T47D (cell line): ENCODE data around the gene NMNAT2.
"Not testable (repeated sequence)": the region's sequence is repeated elsewhere in the genome, so short reads cannot be mapped to it uniquely, and the experiment has no call there.

Source experiments
- DNase-seq, 2 experiments: peaks; one replicate each; pipeline versions ENCODE4 v3.0.0 to v3.0.0-alpha.2; 2011 to 2012; ENCODE audit warnings: low read depth in 1 of 2, low spot score in 1 of 2
- JUND ChIP-seq: IDR thresholded peaks from 2 replicates; pipeline ENCODE4 v1.6.1; 2012; ENCODE audit warnings: low read depth
- in situ Hi-C: cut with HindIII; loops from 2 replicates; pipeline ENCODE4 v1.10.0; 2016; ENCODE audit warnings: low sequenced_read_pairs, low pct_unique_long_range_greater_than_20kb

Gene NMNAT2

DNA sequence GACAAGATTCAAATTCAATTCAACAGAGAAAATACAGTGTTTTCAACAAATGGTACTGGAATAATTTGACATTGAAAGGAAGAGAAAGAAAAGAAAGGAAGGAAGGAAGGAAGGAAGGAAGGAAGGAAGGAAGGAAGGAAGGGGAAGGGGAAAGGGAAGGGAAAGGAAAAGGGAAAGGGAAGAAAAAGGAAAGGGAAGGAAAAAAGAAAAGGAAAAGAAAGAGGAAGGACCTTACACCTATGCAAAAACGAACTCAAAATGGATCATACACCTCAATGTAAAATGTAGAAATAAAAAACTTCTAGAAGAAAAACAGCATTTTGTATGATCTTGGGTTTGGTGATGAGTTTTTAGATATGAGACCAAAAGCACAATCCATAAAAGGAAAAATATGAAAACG lies 19.9 kb upstream of the NMNAT2 start:
- TF ChIP-seq JUND = no peak
- in situ Hi-C loops = no loop called here
- DNase-seq = no peak

DNA sequence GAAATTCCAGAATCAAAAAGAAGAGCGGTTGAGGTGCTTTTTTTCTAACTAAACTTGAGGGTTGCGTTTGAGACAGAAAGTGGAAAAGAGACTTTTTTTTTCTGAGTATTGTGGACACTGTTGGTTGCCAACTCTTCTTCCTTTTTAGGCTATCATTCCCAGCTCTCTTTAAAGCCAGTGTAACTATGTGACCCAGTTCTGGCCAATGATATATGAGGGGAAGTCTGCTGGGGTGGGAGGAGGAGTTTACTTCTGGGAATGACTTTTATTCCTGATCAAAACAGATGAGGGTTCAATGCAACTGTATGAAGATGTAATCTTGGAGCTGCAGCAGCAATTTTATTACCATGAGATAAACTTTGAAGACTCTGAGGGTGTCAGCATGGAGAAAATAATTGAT lies 17.3 kb upstream of the NMNAT2 start:
- no peak for TF ChIP-seq JUND
- no peak for DNase-seq
- in situ Hi-C loops = no loop called here

DNA sequence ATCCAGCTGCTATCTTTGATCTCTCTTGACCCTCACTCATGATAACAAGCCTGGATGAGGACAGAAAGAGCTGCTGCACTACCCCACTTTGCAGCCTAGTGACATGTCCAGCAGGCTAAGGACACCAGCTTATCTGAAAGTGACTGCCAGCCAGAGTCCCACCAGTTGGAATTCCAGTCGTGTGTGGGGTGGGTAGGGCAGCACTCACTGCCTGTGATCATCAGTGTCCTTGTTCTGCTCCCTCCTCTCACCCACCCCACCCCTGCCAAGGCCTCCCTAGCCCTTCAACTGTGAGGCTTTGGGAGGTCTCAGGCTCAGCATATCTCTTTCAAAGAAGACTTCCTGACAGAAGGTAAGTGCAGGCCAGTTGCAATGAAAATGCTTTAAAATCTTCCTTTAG lies 15.5 kb upstream of the NMNAT2 start:
- TF ChIP-seq JUND = no peak
- no peak for DNase-seq
- in situ Hi-C loops = no loop called here

DNA sequence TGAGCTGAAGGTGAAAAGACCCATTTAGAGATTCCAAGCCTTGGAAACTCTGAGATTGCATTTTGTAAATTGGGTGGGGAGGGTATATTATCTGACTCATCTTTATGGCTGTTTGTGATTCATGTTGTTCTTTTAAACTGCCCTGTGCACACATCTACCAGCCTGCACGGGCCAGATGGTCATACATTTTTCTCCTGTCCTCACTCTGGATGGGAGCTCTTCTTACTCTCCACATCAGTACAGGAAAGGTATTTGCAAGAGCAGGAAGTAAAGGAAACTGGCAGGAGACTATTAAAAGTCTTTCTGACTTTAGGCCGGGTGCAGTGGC lies 14.3 kb upstream of the NMNAT2 start:
- in situ Hi-C loops = no loop called here
- DNase-seq = no peak
- no peak for TF ChIP-seq JUND

DNA sequence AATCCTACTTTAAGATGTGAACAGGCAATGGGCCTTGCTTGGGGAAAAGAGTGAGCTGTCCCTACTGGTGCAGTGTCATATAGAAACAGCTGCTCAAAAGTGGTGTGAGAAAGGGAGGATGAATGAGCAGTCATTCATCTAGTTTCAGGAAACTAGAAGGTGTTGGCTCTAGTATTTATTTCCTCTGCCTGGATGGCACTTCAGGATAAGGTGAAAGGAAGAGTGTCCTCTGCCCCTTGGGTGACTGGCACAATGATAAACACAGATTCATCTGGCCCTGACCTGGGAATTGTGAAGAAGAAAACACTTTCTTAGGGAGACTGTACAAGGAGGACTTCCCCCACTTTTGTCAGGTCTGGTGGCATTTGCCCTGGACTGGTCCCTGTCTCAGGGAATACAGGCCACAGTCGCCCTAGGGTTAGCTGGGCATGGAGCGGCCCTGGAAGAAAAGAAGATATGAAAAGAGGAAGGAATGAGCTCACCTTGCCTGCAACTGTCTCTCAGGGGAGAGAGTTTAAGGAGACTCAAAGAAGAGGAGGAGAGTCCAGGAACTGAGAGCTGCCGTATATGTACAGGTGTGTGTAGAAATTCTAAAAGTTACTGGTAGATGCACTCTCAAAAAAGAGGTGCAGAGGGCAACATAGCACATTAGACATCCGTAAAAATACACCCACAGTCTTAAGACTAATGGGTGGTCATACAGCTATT lies 13.8 kb upstream of the NMNAT2 start:
- in situ Hi-C loops = no loop called here
- DNase-seq = no peak
- no peak for TF ChIP-seq JUND

DNA sequence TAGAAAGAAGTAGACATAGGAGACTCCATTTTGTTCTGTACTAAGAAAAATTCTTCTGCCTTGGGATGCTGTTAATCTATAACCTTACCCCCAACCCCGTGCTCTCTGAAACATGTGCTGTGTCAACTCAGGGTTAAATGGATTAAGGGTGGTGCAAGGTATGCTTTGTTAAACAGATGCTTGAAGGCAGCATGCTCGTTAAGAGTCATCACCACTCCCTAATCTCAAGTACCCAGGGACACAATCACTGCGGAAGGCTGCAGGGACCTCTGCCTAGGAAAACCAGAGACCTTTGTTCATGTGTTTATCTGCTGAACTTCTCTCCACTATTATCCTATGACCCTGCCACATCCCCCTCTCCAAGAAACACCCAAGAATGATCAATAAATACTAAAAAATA lies 9.4 kb upstream of the NMNAT2 start:
- in situ Hi-C loops, DNase-seq: not testable (repeated sequence)

DNA sequence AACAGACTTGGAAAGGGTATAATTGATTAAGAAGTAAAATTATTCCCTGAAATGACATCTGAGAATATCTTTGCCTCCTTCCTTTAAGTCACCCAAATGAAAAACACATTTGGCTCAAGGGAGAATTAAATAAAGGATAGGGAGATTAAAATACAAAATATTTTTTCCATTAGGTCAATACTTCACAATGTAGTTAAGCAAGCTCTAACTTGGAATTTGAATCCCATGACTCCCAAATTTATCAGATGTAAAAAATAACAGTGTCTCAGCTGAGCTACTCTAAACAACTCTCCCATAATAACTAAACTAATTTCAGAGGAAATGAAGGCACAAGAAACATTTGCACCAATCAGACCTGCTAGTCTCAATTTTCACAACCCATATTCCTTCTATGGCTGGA lies 6.5 kb upstream of the NMNAT2 start:
- in situ Hi-C loops = no loop called here
- no peak for TF ChIP-seq JUND
- no peak for DNase-seq

DNA sequence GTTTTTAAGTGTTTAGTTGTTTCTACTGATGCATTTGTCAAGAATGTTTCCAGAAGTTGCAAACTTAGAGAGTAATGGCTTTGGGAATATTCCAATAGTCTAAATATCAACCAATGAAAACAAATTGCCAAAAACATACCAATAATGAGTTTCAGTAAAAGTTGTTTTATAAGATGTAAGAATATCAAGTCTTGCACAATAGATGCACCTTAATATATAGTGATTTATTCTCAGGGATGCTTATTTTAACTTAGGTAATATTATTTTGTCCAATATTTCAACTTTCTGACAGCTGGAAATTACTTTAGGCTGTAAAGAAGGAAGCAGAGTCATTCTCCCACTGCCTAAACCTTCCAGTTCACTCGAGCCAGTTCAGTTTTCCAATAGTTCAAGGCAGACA lies 5.4 kb upstream of the NMNAT2 start:
- in situ Hi-C loops = no loop called here
- TF ChIP-seq JUND = no peak
- DNase-seq = no peak

DNA sequence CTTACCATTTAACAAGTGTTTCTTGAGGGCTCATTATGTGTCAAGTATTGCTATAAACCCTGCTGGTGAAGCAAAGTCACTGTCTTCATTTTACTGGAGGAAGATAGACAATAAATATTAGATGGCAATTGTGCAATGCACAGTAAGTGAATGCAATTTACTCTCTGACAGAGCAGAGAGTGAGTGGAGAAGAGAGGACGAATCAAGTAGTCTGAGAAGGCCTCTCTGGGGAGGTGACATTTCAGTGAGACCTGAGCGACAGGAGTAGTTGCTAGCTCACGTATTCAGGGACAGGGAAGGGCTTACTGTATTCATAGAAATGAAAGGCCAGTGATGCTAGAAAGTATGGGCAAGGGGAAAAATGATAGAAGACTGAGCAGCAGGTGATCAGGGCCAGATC lies 1.2 kb upstream of the NMNAT2 start:
- no peak for DNase-seq
- TF ChIP-seq JUND = no peak
- in situ Hi-C loops = no loop called here

DNA sequence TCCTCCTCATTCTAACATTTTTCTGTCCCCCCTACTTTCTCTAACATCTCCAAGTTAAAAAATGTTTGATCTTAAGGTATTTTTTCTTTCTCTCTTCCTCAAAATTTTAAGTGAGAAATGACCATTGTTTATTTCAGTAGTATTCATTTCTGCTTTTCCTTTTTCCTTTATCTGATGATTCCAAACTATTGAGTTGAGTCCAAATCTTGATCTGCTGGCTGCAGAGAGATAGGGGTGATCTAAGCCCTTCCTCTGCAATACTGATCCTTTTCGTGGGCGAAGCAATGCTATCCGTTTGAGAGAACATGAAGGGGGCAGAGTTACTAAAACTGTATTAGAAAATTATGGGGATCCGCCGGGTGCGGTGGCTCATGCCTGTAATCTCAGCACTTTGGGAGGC lies 516 bp upstream of the NMNAT2 start:
- in situ Hi-C loops = no loop called here
- TF ChIP-seq JUND = no peak
- no peak for DNase-seq

DNA sequence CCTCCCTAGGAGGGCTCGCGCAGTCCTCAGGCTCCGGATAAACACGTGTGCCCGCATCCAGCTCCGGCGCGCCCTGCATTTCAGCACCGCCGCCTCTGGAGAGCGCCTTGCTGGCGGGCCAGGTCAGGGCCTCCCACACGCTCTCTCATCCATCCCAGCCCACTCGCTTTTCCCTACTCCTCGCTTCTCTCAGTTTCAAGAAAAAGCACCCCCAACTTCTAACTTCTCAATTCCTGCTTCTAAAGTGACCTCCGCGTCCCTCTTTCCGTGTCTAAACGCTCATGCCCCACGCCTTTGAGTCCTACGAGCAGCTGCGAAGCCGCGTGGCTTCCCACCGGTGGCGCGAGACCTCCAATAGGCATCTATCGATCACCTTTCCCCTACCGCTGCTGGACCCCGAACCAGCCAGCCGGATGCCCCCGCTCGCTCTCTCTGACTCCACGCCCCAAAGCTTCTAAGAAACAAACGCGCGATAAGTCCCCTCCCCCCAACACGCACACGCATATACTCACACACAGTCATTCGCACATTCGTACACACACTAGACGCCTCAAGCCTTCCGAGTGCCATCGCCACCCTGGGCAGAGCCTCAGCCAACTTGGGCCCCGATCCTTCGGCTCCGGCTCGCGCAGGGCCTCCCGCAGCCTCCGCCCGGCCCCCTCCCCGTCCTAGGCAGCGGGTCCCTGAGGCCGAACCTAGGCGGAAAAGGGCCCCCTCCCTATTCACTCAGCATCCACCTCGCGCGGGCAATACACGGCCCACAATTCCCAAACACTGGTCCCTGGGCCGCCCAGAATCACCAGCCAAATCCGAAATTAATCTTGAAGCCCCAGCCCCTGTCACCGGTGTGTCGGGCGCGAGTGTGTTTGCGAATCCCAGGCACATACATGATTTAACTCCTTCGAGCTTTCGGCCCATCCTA lies 1.1 kb downstream of the NMNAT2 start:
- TF ChIP-seq JUND = no peak
- DNase-seq = no peak
- in situ Hi-C loops = no loop called here

DNA sequence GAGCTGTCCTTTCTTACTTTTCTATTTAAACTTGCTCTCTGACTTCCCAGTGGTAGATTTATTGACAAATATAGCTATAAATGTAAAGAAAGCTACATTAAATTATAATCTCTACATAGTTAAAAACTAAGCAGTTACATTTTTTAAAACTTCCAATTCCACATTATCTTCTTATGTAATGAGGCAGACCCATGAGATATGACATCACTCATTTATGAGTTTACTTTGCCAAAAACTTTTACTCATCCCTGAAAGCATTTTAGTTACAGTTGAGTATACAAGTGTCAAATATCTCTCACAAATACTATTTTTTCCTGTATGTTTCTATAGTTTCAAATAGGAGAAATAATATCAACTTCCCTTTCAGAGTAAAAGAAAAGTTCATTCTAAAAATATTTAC lies 3.8 kb downstream of the NMNAT2 start:
- DNase-seq = no peak
- TF ChIP-seq JUND = no peak
- in situ Hi-C loops = no loop called here

DNA sequence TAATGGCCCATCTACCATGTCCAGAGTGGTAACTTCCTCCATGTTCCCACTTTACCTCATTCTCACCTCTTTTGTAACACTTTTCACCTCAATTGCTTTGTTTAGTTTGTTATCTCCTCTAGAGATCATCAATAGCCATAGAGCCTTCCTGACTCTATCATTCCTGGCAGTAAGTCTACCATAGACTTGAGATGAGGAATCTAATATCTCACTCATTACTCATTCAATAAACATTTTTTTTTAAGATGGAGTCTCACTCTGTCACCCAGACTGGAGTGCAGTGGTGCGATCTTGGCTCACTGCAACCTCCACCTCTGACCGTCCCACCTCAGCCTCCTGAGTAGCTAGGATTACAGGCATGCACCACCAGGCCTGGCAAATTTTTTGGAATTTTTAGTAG lies 7.1 kb downstream of the NMNAT2 start:
- no peak for TF ChIP-seq JUND
- in situ Hi-C loops = no loop called here
- no peak for DNase-seq
